Activated CD4-positive, CD25-positive, alpha-beta regulatory T cell (primary cell): Measurements from ENCODE around the gene RXFP3.
"Not testable (repeated sequence)": the region's sequence is repeated elsewhere in the genome, so short reads cannot be mapped to it uniquely, and the experiment has no call there.

Experiments used
- DNase-seq, 4 experiments: peaks; one replicate each; lab custom pipeline; 2025; lab: John Stamatoyannopoulos, UW

RXFP3 gene

DNA sequence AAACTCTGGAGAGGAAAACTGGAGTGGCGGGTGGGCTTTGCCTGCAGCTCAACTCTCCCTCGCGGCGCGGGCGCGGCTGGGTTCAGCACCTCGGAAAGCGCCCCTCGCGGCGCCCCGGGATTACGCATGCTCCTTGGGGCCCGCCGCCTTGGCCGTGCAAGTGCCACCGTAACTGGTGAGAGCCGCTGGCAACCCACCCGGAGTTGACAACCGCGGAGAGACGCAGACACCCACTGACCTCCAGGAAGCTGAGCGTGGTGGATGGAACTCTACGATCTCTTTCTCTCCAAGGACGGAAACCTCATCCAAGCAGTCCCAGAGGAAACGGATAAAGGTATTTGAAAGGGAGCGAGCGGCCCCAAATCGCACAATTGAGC is 194 bp upstream of the RXFP3 start:
- DNase-seq = no peak

DNA sequence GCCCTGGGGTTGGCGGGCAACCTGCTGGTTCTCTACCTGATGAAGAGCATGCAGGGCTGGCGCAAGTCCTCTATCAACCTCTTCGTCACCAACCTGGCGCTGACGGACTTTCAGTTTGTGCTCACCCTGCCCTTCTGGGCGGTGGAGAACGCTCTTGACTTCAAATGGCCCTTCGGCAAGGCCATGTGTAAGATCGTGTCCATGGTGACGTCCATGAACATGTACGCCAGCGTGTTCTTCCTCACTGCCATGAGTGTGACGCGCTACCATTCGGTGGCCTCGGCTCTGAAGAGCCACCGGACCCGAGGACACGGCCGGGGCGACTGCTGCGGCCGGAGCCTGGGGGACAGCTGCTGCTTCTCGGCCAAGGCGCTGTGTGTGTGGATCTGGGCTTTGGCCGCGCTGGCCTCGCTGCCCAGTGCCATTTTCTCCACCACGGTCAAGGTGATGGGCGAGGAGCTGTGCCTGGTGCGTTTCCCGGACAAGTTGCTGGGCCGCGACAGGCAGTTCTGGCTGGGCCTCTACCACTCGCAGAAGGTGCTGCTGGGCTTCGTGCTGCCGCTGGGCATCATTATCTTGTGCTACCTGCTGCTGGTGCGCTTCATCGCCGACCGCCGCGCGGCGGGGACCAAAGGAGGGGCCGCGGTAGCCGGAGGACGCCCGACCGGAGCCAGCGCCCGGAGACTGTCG is 976 bp downstream of the RXFP3 start:
- DNase-seq = no peak

DNA sequence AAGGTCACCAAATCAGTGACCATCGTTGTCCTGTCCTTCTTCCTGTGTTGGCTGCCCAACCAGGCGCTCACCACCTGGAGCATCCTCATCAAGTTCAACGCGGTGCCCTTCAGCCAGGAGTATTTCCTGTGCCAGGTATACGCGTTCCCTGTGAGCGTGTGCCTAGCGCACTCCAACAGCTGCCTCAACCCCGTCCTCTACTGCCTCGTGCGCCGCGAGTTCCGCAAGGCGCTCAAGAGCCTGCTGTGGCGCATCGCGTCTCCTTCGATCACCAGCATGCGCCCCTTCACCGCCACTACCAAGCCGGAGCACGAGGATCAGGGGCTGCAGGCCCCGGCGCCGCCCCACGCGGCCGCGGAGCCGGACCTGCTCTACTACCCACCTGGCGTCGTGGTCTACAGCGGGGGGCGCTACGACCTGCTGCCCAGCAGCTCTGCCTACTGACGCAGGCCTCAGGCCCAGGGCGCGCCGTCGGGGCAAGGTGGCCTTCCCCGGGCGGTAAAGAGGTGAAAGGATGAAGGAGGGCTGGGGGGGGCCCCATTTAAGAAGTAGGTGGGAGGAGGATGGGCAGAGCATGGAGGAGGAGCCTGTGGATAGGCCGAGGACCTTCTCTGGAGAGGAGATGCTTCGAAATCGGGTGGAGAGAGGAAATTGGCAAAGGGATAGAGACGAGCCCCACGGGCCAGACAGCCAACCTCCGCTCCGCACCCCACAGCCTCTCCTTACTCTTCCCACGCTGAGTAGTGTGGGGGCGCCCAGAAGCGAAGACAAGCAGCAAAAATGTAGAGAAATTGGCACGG is 1.7 kb downstream of the RXFP3 start:
- no peak for DNase-seq

DNA sequence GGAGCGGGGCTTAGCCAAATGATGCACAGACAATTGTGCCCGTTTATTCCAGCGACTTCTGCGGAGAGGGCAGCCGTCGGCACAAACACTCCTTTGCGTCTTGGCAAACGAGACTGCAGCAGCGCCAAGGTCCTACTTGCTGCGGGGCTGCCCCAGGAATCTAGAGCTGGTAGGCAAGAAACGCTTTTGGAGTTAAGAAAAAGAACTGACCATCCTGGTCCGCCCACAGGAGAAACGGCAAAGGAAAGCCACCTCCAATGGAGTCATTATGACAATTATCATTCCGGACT is 2.3 kb downstream of the RXFP3 start:
- no peak for DNase-seq

DNA sequence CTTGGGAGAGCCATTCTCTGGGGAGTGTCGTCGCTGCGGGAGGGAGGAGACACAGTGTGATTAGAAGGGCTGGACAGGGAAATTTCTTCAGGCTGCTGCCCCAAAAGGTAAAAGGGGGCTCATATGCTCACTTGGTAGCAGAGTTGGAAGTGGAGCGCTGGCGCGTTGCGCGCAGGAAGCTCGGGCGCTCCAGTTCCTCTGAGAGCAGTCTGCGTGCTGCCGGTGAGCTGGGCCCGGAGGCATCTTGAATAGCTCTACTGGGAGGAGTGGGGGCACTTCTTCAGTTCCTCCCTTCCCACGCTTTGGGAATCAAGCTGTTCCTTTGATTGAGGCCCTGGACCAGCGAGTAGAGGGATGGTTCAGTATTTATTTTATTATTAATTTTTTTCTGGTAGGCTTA is 2.7 kb downstream of the RXFP3 start:
- no peak for DNase-seq

DNA sequence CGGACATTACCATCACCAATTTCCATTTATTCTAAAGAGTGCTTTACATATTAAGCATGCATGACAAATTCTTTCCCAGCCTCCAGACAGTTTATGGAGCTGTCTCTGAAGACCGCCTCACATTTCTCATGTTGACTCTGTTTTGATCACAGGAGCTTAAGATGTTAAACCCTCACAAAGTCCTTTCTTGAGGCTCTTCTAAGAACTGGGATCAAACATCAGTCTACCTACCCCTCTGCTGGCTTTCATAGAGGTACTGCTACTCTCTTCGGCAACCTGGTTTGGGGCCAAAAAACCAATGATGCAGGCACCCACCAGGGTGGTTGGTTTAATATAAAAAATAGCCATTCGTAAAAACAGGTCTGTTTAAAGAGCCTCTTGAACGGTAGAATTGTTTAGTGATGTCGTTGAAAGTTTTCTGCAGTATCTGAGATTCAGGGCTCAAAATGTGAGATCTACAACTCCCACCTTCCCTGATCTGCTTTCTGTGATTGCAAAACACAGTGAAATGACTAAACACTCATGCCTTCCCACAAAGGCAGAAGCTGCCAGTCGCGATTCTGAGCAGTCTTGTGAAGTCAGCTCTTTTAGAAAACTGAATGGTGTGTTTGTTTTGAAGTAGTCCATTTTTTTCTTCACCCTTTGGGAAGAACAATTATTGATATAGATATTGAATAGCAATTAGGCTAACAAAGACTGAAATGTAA is 3.5 kb downstream of the RXFP3 start:
- DNase-seq = no peak

DNA sequence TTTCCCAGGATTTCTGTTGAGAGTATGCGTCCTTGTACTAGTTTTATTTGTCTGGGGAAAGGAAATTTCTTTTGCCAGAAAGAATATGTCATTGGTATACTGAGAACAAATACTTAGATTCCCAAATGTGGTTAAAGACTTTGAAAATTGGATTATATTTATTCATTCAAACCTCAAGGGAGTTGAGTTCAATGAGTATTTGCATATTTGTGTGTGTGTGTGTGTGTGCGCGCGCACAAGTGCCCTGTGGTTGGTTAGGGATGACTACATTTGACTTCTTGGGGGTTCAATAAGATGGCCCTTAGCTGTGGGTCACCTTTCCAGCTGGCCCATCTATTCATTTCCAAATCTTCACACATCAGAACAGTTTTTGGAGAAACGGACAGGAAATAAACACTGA is 4.9 kb downstream of the RXFP3 start:
- no peak for DNase-seq

DNA sequence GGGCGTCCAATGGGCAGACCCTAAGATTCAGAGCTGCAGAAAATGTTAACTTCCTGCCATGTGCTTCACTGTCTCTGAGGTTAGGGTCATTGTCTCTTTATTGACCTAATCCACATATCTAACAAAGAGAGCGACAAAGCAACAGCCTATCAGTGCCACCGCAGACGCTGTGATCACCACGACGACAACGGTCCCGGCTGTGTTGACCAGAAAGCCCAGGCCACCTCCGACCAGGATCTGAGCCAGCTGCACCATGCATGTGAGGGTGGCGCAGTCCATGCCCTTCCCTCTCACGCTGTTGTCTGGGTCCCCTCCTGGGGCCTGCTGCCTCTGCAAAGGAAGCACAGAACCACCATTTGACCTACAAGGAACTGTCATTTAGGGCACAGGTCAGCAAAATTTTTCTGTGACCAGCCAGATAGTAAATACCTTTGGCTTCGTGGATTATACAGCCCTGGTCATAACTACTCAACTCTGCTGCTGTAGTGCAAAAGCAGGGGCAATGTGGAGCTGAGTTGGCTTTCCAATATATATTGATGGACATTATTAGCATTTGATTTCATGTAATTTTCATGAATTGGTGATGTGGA is 8.5 kb downstream of the RXFP3 start:
- DNase-seq = no peak

DNA sequence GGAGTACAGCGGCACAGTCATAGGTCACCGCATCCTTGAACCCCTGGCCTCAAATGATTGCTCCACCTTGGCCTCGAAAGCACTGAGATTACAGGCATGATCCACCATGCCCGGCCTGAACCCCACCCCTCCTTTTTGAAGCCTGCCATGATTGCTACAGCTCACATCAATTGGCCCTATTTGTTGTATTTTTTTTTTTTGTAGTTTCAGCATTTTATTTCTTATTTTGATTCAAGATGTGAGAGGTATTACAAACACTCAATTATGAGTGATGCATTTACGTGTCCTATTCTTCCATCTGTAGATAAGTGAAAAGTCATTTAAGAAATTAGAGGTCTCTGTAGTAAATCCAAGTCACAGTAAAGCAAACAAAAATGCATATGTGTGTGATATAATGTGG is 16.0 kb downstream of the RXFP3 start:
- DNase-seq = not testable (repeated sequence)

DNA sequence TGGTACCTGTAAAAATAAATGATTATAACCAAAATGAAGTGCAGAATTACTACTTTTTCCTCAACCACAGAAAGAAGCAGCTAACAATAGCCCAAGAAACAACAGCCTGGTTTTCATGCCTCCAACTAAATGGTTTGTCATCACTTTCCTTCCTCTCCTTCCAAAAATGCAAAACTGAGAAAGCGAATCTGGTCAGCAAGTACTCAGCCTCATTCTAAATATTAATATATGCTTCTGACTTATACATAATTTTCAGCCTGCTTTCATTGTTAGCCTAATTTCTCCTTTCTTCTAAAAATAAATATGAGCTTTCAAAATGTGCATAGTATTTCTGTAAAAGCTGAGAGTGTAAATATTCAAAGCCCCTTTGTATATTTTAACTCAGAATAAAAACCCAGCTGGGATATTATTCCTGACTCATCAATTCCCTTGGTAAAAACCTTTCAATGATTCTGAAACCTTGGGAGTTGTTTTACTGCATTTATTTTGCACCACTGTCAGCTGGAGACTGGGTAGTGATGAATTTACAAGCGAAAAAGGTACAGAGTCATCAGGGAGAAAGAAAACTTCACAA is 21.5 kb downstream of the RXFP3 start:
- DNase-seq = no peak

DNA sequence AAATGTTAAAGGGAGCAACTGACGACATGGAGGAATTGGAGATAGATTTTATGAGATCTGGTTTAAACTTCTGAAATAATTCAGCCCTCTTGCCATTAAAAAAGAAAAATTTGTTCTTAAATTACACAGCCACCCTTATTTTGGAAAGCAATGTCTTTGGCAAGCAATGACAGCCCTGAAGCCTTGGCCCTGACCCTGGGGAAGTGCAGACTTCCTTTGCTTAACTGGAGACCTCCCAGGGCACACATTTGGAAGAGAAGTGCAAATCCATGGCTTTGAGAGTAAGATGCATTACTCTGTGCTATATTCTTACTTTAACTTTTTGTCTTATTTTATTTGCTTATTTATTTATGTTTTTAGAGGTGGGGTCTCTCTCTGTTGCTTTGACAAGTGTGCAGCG is 22.0 kb downstream of the RXFP3 start:
- DNase-seq = no peak

DNA sequence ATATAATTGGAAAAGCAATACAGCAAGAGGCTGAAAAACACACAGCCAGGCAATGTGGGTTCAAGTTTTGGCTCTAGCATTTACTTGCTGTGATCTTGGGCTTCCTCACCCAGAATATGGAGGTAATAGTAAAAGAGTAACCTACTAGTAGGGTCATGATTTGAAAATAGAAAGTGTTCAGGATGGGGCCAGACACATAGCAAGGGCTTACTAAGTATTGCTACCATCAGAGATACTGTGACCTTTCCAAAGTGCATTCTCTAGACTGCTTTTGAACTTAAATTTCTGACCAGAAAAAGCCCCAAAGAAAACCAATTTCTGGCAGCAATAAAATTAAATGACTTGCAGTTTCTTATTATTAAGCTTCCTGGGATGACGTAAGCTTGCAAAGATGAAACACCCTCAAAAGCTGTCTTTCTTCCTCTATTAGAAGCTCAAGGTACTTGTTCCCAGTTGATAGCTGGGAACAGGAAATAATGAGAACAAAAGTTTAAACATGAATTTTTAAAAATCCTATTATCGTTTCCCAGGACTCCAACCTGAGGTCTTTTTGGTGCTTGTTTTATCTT is 28.0 kb downstream of the RXFP3 start:
- DNase-seq = no peak

DNA sequence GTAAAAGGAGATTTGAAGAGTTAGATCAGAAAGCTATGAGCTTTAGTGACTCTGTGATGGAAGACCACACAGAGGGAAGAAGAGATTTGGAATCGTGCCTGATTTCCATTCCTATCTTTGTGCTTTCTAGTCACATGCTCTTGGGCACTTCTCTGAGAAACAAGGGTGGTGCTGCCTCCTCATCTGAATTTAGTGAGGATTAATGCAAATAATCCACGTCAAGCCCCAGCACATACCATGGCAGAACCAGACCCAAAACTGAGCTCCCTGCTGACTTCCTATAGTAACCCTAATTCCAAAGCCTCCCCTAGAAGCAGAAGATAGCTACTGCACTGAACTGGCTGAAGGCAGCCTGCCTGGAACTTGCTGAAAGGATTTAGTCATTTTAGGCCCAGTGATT is 30.6 kb downstream of the RXFP3 start:
- DNase-seq = no peak

DNA sequence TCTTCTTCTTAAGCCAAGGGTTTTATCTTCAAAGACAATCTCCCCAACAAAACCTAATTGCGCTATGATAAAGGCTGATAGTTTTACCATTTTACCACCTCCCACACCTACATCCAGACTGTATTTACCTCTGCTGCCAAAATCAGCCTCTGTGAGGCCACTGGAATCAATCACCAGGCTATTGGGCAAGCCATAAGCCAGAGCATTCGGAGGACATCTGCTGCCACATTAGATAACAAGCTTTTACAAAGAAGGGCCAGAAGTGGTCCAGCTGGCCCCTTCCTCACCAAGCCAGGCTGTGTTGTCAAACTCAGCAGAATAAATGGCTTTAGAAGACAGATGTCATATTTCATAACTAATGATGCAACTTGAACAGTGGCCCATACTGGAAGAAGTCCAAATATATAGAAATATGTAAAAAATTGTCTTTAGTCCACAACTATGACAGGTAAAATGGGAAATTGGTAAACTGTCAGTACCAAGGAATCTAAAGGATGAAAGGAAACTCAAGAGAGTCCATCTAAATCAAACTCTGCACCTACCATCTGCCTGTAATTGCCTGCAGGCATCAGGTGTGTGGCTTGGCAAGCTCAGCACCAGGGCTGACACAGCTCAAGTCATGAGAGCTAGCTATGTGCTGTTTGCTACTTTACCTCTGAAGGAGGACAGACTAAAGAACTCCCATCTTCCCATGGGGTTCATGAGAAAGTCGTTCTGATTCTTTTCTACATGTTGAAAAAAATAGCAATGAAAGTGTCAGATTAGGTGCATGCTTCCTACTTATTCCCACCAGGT is 32.2 kb downstream of the RXFP3 start:
- DNase-seq = no peak

DNA sequence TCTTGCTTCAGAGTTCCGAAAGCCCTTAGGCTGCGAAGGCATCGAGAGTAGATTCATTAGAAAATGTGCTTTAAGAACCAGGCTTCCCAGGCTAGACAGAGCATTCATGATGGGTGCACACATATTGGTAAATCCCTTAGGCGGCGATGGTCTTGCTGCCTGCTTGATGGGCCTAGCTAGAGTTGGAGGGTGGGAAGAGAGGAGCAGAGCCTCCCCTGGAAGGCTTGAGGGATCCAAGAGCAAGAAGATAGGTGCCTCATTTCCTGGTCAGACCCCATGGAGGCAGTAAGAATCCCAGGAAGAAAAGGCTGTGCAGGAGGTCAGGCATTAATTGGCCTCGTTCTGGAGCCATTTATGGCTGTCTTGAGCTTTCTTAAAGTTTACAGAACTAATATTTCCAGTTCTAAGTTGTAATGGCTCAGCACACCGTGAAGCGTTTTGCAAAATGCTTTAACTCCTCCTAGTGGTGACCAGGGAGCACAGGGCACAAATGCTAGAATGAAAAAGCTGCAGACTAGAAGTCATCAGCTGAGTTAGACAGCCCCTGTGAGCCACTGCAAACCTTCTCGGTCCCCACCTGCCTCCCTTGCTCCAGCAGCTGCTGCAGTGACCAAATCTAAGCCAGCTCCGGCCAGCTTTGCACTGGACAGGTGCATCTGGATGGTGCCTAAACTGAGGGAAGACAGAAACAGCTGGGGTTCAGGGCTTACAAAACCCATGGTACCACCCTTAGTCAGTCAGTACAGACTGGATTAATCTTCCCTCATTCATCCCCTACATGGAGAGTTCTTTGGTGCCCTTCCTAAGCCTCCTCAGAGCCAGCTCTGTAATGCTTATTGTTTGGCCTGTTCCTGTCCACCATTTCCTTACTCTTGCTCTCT is 33.6 kb downstream of the RXFP3 start:
- no peak for DNase-seq

DNA sequence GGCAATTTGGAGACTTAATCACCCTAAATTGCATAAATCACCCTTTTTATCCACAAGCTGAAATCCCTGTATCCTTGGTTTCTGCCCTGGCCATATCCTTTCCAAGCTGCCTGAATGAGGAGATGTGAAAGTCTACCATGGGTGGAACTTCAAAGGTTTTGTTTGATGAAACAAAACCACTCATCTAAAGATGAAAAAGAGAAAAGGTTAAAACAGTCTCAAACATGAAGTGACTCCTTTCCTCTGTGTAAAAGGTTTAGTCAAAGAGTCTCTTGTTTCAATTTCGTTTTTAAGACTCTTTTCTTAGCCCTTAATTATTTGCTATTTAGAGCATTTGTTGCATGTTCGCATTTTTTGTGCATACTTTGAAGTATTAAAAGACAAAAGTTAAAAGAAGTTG is 37.1 kb downstream of the RXFP3 start:
- DNase-seq = no peak

DNA sequence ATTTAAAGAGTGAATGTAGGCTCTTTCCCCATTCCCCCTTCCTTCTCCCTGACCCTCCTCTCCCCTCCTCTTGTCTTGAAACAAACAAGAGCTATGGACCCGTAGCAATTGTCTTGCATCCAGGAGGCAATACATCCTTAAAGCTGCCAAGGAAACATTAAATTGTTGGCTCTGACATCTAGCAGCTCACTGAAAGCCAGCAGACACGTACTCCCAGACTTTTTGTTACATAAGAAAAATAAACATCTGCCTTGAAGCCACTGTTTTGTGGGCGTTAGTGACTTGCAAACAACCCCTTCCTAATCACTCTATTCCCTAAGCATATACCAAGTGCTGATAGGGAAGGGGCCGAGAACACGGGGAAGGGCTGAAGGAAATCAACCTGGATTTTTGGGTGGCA is 39.7 kb downstream of the RXFP3 start:
- no peak for DNase-seq

DNA sequence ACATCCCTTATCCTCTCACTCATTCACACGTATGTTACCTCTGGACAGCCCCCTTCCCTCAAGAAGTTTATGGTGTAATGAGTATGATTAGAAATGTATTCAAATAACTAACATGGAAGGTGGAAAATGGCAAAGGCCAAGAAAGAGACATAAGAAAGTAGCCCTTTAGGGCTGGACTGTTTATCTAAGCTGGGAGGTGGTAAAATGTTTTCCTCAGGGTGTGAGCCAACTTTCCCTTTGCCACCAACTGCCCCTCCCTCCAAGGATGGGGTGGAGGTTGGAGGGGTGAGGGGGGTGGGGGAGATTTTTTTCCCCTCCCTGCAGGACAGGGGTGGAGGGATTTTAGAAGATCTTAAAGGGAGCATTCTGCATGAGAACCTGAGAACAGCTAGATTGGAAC is 40.1 kb downstream of the RXFP3 start:
- no peak for DNase-seq

DNA sequence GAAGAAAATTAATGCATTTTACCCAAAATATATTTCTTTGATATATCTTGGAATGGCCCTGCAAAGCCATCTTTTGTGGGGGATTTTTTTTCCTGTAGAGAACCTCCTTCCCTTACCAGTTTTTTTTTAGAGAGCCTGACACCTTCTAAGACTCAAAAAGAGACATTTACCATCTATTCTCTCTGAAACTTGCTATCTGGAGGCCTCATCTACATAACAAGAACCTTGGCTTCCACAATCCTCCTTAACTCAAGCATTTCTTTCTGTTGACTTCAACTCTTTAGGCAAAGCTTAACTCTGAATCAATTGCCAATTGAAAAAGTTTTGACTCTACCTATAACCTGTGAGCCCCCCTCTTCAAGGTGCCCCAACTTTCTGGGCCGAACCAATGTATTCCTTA is 42.1 kb downstream of the RXFP3 start:
- DNase-seq = no peak

DNA sequence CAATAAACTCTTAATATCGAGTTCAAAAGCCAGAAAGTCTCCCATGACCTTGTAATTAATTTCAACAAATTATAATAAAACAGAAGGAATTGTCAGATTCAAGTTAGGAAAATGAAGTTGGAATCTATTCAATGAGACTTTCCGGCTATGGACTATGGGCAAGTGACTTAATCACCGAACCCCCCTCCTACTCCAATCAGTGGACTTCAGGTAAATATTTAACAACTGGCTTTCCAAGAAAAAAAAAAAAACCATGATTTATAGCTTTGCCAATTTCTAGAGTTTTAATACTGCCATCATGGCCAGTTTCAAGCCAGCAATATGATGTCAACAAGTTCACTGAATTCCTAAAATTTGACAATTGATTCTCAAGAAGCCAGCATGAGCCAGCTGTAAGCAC is 43.8 kb downstream of the RXFP3 start:
- DNase-seq = no peak
